Nephron progenitor cell (in vitro differentiated cells): ENCODE data around the gene SDK1.

Source experiments
- DNase-seq: peaks from one replicate; pipeline ENCODE4 v3.0.0; 2021
- H3K27ac Mint-ChIP-seq: 2 replicates; pipeline ENCODE4 v1.8.0; 2021; ENCODE audit warnings: mild to moderate bottlenecking, moderate library complexity, mixed read lengths
- H3K27me3 Mint-ChIP-seq: 2 replicates; pipeline ENCODE4 v1.8.0; 2021; ENCODE audit warnings: mild to moderate bottlenecking, low read depth, mixed read lengths; ENCODE audit not compliant: poor library complexity
- H3K36me3 Mint-ChIP-seq: 2 replicates; pipeline ENCODE4 v1.8.0; 2021; ENCODE audit warnings: low read depth, mixed read lengths
- H3K4me1 Mint-ChIP-seq: 2 replicates; pipeline ENCODE4 v1.8.0; 2021; ENCODE audit warnings: mixed read lengths
- H3K4me3 Mint-ChIP-seq: 2 replicates; pipeline ENCODE4 v1.8.0; 2021; ENCODE audit warnings: mild to moderate bottlenecking, moderate library complexity, mixed read lengths
- H3K9me3 Mint-ChIP-seq: 2 replicates; pipeline ENCODE4 v1.8.0; 2021; ENCODE audit warnings: mild to moderate bottlenecking, moderate library complexity, mixed read lengths
- TF ChIP-seq, protein P1 (sequence below): fragments of 200-600 bp; sonication (generic); IDR thresholded peaks from 2 replicates; pipeline ENCODE4 v1.5.0; 2021; ENCODE audit warnings: antibody characterized with exemption

The SDK1 gene

DNA sequence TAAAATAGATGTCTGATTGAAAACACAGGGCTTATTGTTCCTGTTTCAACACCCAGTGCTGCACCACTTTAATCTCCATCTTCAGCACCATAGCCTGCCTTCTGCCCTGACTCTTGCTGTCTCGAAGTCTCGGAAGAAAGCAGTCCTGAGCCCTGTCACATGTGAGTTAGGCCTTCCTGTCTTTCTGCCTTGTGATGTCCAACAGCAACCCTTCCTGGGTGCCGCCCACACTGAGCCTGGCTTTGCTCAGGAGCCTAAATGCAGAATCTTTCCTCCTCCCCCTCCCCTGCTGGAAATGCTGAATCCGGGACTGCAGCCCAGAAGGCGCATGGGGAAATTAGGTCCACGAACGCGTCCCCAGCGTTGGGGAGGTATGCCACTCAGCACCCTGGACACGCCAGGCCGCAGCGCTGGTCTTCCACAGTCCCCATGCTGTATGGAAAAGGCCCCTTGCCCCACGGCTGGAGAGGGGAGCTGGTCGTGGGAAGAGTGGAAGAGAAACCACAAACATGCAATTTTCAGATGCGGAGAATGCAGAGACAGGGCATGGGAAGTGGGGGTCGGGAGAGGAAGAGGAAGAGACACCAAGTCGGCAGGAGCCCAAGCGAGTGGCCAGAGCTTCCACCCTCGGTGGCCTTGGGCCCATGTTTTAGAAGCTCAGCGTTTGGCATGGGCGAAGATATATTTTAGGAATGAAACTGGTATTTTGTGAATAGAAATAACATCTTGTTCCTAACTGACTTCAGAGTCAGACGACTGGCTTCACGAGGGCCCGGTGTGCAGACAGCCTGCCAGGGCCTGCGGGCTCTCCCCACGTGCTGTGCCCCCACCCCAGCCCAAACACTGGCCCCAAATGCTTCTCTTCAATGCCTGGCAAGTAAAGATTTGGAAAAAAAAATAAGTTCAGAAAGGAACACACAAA, 724.9 kb downstream of the SDK1 start:
- Mint-ChIP-seq H3K9me3 (peaks cover 1% of the 10 kb centered on the region), H3K27ac (peak overlapping the region; percentile 56), H3K36me3 (peaks cover 3% of the 10 kb centered on the region), H3K4me1 (peaks cover 25% of the 10 kb centered on the region), H3K27me3 (peaks cover 4% of the 10 kb centered on the region), H3K4me3 (no peak overlapping the region)
- no peak for DNase-seq
- TF ChIP-seq, protein P1, sequence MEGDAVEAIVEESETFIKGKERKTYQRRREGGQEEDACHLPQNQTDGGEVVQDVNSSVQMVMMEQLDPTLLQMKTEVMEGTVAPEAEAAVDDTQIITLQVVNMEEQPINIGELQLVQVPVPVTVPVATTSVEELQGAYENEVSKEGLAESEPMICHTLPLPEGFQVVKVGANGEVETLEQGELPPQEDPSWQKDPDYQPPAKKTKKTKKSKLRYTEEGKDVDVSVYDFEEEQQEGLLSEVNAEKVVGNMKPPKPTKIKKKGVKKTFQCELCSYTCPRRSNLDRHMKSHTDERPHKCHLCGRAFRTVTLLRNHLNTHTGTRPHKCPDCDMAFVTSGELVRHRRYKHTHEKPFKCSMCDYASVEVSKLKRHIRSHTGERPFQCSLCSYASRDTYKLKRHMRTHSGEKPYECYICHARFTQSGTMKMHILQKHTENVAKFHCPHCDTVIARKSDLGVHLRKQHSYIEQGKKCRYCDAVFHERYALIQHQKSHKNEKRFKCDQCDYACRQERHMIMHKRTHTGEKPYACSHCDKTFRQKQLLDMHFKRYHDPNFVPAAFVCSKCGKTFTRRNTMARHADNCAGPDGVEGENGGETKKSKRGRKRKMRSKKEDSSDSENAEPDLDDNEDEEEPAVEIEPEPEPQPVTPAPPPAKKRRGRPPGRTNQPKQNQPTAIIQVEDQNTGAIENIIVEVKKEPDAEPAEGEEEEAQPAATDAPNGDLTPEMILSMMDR = no peak

DNA sequence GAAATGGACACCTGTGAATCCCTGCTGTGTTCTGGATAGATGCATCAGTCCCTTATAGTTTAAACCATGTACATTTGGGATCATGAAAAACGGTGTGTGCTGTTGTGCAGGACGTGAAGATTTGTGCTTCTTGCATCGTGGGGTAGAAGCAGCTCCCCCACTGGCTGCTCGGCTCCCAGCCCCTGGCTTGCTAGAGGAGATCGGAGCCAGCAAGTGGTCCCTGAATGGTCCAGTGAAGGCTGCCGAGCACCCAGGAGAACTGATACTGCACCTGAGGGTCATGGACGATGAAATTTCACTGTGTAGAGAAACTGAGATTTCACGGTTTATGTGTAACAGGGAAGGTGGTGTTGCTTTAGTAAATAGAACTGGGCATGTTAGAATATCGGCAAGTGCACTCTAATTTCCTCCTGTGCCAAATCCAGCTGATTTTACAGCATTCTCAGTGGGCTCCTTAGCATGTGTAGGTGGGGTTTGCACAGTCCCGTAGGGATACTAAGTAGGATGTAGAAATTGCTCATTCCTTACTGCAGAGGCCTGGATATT, 726.0 kb downstream of the SDK1 start:
- TF ChIP-seq, protein P1 = no peak
- Mint-ChIP-seq H3K27ac (no peak overlapping the region), H3K4me1 (peaks cover 23% of the 10 kb centered on the region), H3K9me3 (no peaks in the 10 kb centered on the region), H3K27me3 (peaks cover 4% of the 10 kb centered on the region), H3K4me3 (no peak overlapping the region), H3K36me3 (no peaks in the 10 kb centered on the region)
- no peak for DNase-seq

DNA sequence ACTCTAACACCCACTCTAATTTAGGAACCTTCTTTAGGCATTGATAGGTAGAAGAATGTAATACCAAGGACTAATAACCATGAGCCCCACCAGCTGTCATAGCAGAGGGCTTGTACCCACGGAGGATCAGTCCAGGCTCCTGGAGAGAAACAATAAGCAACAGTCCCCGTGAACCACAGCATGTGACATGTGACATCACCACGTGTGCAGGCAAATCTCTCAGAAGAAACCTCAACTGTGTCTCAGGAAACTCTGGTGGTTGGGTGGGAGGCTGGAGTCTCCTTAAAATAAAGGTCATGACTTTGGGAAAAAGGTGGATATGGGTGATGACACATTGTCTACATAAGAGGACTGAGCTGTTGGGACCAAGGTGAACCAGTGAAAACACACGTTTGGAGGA, 727.2 kb downstream of the SDK1 start:
- peaks cover 4% of the 10 kb centered on the region for H3K27me3 Mint-ChIP-seq
- no peak overlapping the region for H3K27ac Mint-ChIP-seq
- no peaks in the 10 kb centered on the region for H3K36me3 Mint-ChIP-seq
- no peak for DNase-seq
- TF ChIP-seq, protein P1 = no peak
- H3K4me3 Mint-ChIP-seq = no peak overlapping the region
- peaks cover 12% of the 10 kb centered on the region for H3K4me1 Mint-ChIP-seq
- H3K9me3 Mint-ChIP-seq = peaks cover 5% of the 10 kb centered on the region

DNA sequence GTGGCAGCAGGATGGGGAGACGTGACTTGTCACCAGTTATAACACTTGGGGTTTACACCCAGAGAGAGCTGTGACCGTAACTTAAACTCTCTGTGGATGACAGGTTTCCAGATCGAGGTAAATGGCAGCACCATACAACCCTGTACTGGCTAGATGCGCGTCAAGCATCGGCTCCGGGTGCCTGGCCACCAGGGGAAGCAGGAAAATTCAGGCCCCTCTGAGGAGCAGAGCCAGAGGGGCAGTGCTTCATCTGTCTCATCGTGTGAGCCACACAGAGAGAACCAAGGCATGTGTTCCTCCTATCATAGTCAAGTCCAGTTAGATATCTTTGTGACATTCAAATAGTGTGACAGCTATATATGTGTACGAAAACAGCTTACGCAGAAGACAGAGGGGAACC, 728.9 kb downstream of the SDK1 start:
- peaks cover 5% of the 10 kb centered on the region for H3K9me3 Mint-ChIP-seq
- H3K27me3 Mint-ChIP-seq = peaks cover 4% of the 10 kb centered on the region
- no peaks in the 10 kb centered on the region for H3K36me3 Mint-ChIP-seq
- no peak for DNase-seq
- H3K4me1 Mint-ChIP-seq = peaks cover 6% of the 10 kb centered on the region
- no peak overlapping the region for H3K27ac Mint-ChIP-seq
- TF ChIP-seq, protein P1 = no peak
- no peak overlapping the region for H3K4me3 Mint-ChIP-seq

DNA sequence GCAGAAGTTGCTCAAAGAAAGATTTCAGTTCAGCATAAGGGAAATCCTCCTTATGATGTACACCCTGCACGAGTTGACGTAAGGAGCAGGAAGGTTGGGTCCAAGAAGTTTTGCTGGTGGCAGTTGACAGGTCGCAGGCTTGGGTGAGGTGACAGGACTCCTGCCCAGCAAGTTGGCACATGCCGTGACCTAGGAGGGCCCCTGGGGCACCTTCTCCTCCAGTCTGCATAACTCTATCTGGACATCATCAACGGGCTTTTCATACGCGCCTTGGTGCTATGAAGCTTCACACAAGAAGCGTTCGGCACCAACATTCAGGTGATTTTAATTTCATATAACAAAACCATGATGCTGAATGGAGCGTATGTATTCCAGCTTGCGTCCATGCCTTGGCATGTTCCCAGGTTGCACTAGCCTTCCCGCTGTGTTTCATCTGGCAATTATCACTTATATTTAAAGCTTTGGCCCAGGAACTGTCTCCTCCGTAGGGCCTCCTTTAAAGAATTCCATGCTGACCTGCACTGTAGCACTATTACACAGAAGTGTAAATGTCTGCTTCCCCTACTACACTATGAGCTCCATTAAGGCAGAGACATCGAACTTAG, 729.4 kb downstream of the SDK1 start:
- no peak for DNase-seq
- H3K4me3 Mint-ChIP-seq = no peak overlapping the region
- no peaks in the 10 kb centered on the region for H3K36me3 Mint-ChIP-seq
- H3K27me3 Mint-ChIP-seq = peaks cover 4% of the 10 kb centered on the region
- TF ChIP-seq, protein P1 = no peak
- peaks cover 5% of the 10 kb centered on the region for H3K4me1 Mint-ChIP-seq
- peaks cover 5% of the 10 kb centered on the region for H3K9me3 Mint-ChIP-seq
- no peak overlapping the region for H3K27ac Mint-ChIP-seq
